Frontal cortex (tissue), 4 donors: ENCODE measurements around the gene CHL1. TPM values are rescaled to one million over a fixed set of nuclear protein-coding genes. Genes with fewer than 3 reads are reported as not detected.

Source experiments
- DNase-seq, 2 donors: peaks; one replicate each; pipeline ENCODE4 v3.0.0; 2012; ENCODE audit warnings: low spot score in 2 of 2
- FAIRE-seq: peaks from 2 replicates; lab custom pipeline; 2012; peaks lifted over from hg19 to GRCh38; lab: Jason Lieb, UNC
- small RNA-seq: library from RNA; depleted of rRNA; stranded (forward); fragments of <200 nt; gene quantifications from one replicate; pipeline ENCODE3, GENCODE V24; 2014
- total RNA-seq: library from RNA; depleted of rRNA; stranded (reverse); fragments of >200 nt; gene quantifications from one replicate; pipeline ENCODE4 v1.2.3, GENCODE V29; 2014
- donor health status: control.
- donor health status: control.
- donor health status: control.

The CHL1 gene
- total RNA-seq, 1 donor from 2014 or later: 1,010 TPM

- DNase-seq (no peak), FAIRE-seq (no peak)
These were observed 249.4 kb downstream of the CHL1 start for GRCh38 chr3:445960-446359.

GRCh38 chr3:447671-448070, 251.1 kb downstream of the CHL1 start:
- FAIRE-seq: no peak
- DNase-seq: no peak

GRCh38 chr3:449711-450110, 253.1 kb downstream of the CHL1 start:
- no peak for FAIRE-seq
- no peak for DNase-seq

- DNase-seq (no peak), FAIRE-seq (no peak)
These were observed 255.7 kb downstream of the CHL1 start for GRCh38 chr3:452221-452620.

GRCh38 chr3:453106-453505, 256.5 kb downstream of the CHL1 start:
- DNase-seq (no peak), FAIRE-seq (no peak)

- no peak for DNase-seq
- no peak for FAIRE-seq
These were observed 258.4 kb downstream of the CHL1 start for GRCh38 chr3:454986-455385.

- FAIRE-seq: no peak
- DNase-seq: no peak
These were observed 261.6 kb downstream of the CHL1 start for GRCh38 chr3:458124-458523.

GRCh38 chr3:458653-459310, 262.2 kb downstream of the CHL1 start:
- no peak for DNase-seq

More at GRCh38 chr3:458653-459310, 262.2 kb downstream of the CHL1 start:
- FAIRE-seq: no peak

Small RNAs within 50 kb of the gene (small RNA-seq; reads per million reads assigned to genes)
- not detected for gene RNU6-1194P
